Activated T-helper 1 cell treated with anti-CD3 and anti-CD28 coated beads, Interleukin-12 subunit alpha, Interleukin-12 subunit beta, Interleukin-2, Interleukin-4 antibody, amounts not matched to agents 30 ng/mL and 10 ng/mL and 1 ng/mL, durations not matched to agents 14 hours and 24 hours and 36 hours (primary cell): ENCODE data around the gene MFAP1. TPM values are rescaled to one million over a fixed set of nuclear protein-coding genes. Genes with fewer than 3 reads are reported as not detected.
"Not testable (repeated sequence)": the region's sequence is repeated elsewhere in the genome, so short reads cannot be mapped to it uniquely, and the experiment has no call there.

Experiments
- DNase-seq: peaks from one replicate; pipeline ENCODE4 v3.0.0; 2021; ENCODE audit warnings: low spot score
- H3K27ac Mint-ChIP-seq: one replicate; pipeline ENCODE4 v1.8.0; 2021; ENCODE audit warnings: mild to moderate bottlenecking, mixed read lengths
- H3K27me3 Mint-ChIP-seq: one replicate; pipeline ENCODE4 v1.8.0; 2022; ENCODE audit warnings: mild to moderate bottlenecking, moderate library complexity, mixed read lengths; ENCODE audit not compliant: insufficient read depth
- H3K36me3 Mint-ChIP-seq: one replicate; pipeline ENCODE4 v1.8.0; 2021; ENCODE audit warnings: low read depth, mixed read lengths
- H3K4me1 Mint-ChIP-seq: one replicate; pipeline ENCODE4 v1.8.0; 2021; ENCODE audit warnings: low read depth, mixed read lengths
- H3K4me3 Mint-ChIP-seq: one replicate; pipeline ENCODE4 v1.8.0; 2021; ENCODE audit warnings: mild to moderate bottlenecking, moderate library complexity, mixed read lengths
- H3K9me3 Mint-ChIP-seq: one replicate; pipeline ENCODE4 v1.8.0; 2021; ENCODE audit warnings: mixed read lengths
- intact Hi-C: fragments of 100-400 bp; cut with micrococcal nuclease; formaldehyde crosslinking; loops from one replicate; pipeline ENCODE4 v1.15.1; 2024
- total RNA-seq: library from RNA; stranded (reverse); gene quantifications from 2 replicates; pipeline ENCODE4 v1.2.3, GENCODE V29; 2022

Gene MFAP1
- total RNA-seq, 1 donor from 2014 or later: 46.6 TPM

GRCh38 chr15:43802676-43803075, 21.8 kb downstream of the MFAP1 start:
- H3K27ac Mint-ChIP-seq, H3K9me3 Mint-ChIP-seq, DNase-seq, H3K27me3 Mint-ChIP-seq, intact Hi-C loops, H3K4me3 Mint-ChIP-seq: not testable (repeated sequence)
- peaks cover 39% of the 10 kb centered on the region for H3K4me1 Mint-ChIP-seq
- H3K36me3 Mint-ChIP-seq: peaks cover 60% of the 10 kb centered on the region

- no peaks in the 10 kb centered on the region for H3K9me3 Mint-ChIP-seq
- peak within 1 kb of the TSS; percentile 99 for H3K4me3 Mint-ChIP-seq
- peaks cover 57% of the 10 kb centered on the region for H3K36me3 Mint-ChIP-seq
- H3K27ac Mint-ChIP-seq: peak within 1 kb of the TSS; percentile 94
- DNase-seq: peak; percentile 89
- peaks cover 56% of the 10 kb centered on the region for H3K4me1 Mint-ChIP-seq
- H3K27me3 Mint-ChIP-seq: no peaks in the 10 kb centered on the region
- intact Hi-C loops: loop anchor here (1.0 to 2.0 kb wide), 3 partner anchors 8 to 50 kb away; partner anchors contain the start of genes MFAP1 and SERF2
Measured at GRCh38 chr15:43800286-43801141, 24.0 kb downstream of the MFAP1 start, which contains the start of gene HYPK. HYPK (plus strand) TSS chr15:43800599; CDS start chr15:43800623, 24 bp downstream.

- peaks cover 58% of the 10 kb centered on the region for H3K36me3 Mint-ChIP-seq
- DNase-seq: no peak
- intact Hi-C loops: loop anchor here (1.0 to 2.0 kb wide), 3 partner anchors 8 to 49 kb away; partner anchors contain the start of genes MFAP1 and SERF2
Measured at GRCh38 chr15:43799945-43800285, 24.6 kb downstream of the MFAP1 start, which contains the start of gene SERINC4. SERINC4 (minus strand) TSS chr15:43800220; CDS start chr15:43799986, 234 bp downstream.

GRCh38 chr15:43799209-43799944, 25.1 kb downstream of the MFAP1 start:
- no peaks in the 10 kb centered on the region for H3K9me3 Mint-ChIP-seq
- no peaks in the 10 kb centered on the region for H3K27me3 Mint-ChIP-seq
- peaks cover 61% of the 10 kb centered on the region for H3K36me3 Mint-ChIP-seq
- intact Hi-C loops: no loop called here
- peak overlapping the region; percentile 99 for H3K4me3 Mint-ChIP-seq
- H3K4me1 Mint-ChIP-seq: peaks cover 67% of the 10 kb centered on the region
- H3K27ac Mint-ChIP-seq: peak overlapping the region; percentile 75
- no peak for DNase-seq

More at GRCh38 chr15:43799945-43800285, 24.6 kb downstream of the MFAP1 start, which contains the start of gene SERINC4:
- no peaks in the 10 kb centered on the region for H3K27me3 Mint-ChIP-seq
- no peaks in the 10 kb centered on the region for H3K9me3 Mint-ChIP-seq
- H3K4me3 Mint-ChIP-seq: peak within 1 kb of the TSS; percentile 99
- peak within 1 kb of the TSS; percentile 94 for H3K27ac Mint-ChIP-seq
- H3K4me1 Mint-ChIP-seq: peaks cover 62% of the 10 kb centered on the region

- H3K4me3 Mint-ChIP-seq: no peak overlapping the region
- H3K9me3 Mint-ChIP-seq: no peaks in the 10 kb centered on the region
- no peaks in the 10 kb centered on the region for H3K27me3 Mint-ChIP-seq
- DNase-seq: no peak
- peak overlapping the region; percentile 40 for H3K27ac Mint-ChIP-seq
- intact Hi-C loops: no loop called here
- H3K4me1 Mint-ChIP-seq: peaks cover 77% of the 10 kb centered on the region
- H3K36me3 Mint-ChIP-seq: peaks cover 73% of the 10 kb centered on the region
Measured at GRCh38 chr15:43796566-43796965, 27.9 kb downstream of the MFAP1 start.

GRCh38 chr15:43795997-43796396, 28.5 kb downstream of the MFAP1 start:
- H3K4me1 Mint-ChIP-seq: peaks cover 74% of the 10 kb centered on the region
- H3K4me3 Mint-ChIP-seq: no peak overlapping the region
- intact Hi-C loops: no loop called here

GRCh38 chr15:43795197-43795596, 29.3 kb downstream of the MFAP1 start:
- peak overlapping the region; percentile 18 for H3K27ac Mint-ChIP-seq
- peak overlapping the region; percentile 97 for H3K4me3 Mint-ChIP-seq
- no peaks in the 10 kb centered on the region for H3K27me3 Mint-ChIP-seq
- no peak for DNase-seq
- peaks cover 61% of the 10 kb centered on the region for H3K36me3 Mint-ChIP-seq
- H3K4me1 Mint-ChIP-seq: peaks cover 70% of the 10 kb centered on the region
- no peaks in the 10 kb centered on the region for H3K9me3 Mint-ChIP-seq
- intact Hi-C loops: no loop called here

More at GRCh38 chr15:43795997-43796396, 28.5 kb downstream of the MFAP1 start:
- no peak overlapping the region for H3K27ac Mint-ChIP-seq
- H3K9me3 Mint-ChIP-seq: no peaks in the 10 kb centered on the region
- H3K36me3 Mint-ChIP-seq: peaks cover 67% of the 10 kb centered on the region
- H3K27me3 Mint-ChIP-seq: no peaks in the 10 kb centered on the region
- no peak for DNase-seq

GRCh38 chr15:43794269-43795037, 30.0 kb downstream of the MFAP1 start:
- Mint-ChIP-seq H3K4me3 (peak overlapping the region; percentile 97), H3K4me1 (peaks cover 62% of the 10 kb centered on the region), H3K36me3 (peaks cover 53% of the 10 kb centered on the region), H3K27ac (peak overlapping the region; percentile 52), H3K27me3 (no peaks in the 10 kb centered on the region), H3K9me3 (no peaks in the 10 kb centered on the region)
- intact Hi-C loops: no loop called here
- DNase-seq: no peak

- Mint-ChIP-seq H3K36me3 (peaks cover 46% of the 10 kb centered on the region), H3K4me3 (peak overlapping the region; percentile 97), H3K27ac (peak overlapping the region; percentile 94), H3K27me3 (no peaks in the 10 kb centered on the region), H3K9me3 (no peaks in the 10 kb centered on the region), H3K4me1 (peaks cover 54% of the 10 kb centered on the region)
- no peak for DNase-seq
- intact Hi-C loops: no loop called here
Measured at GRCh38 chr15:43793647-43794046, 30.8 kb downstream of the MFAP1 start.

- intact Hi-C loops: loop anchor here (1.0 kb wide), 5 partner anchors 7 to 634 kb away; partner anchors contain the start of genes CTDSPL2, ELL3, HYPK and MFAP1
- H3K4me3 Mint-ChIP-seq: peak overlapping the region; percentile 97
- no peaks in the 10 kb centered on the region for H3K27me3 Mint-ChIP-seq
- peaks cover 41% of the 10 kb centered on the region for H3K36me3 Mint-ChIP-seq
- peaks cover 47% of the 10 kb centered on the region for H3K4me1 Mint-ChIP-seq
- H3K27ac Mint-ChIP-seq: peak overlapping the region; percentile 94
- peak; percentile 23 for DNase-seq
- no peaks in the 10 kb centered on the region for H3K9me3 Mint-ChIP-seq
Measured at GRCh38 chr15:43792761-43793476, 31.6 kb downstream of the MFAP1 start.

GRCh38 chr15:43791993-43792760, 32.3 kb downstream of the MFAP1 start, which contains the start of gene SERF2:
SERF2 (plus strand) TSS chr15:43792320; CDS start chr15:43792377, 57 bp downstream.
- peak within 1 kb of the TSS; percentile 94 for H3K27ac Mint-ChIP-seq
- peak; percentile 99 for DNase-seq
- H3K9me3 Mint-ChIP-seq: no peaks in the 10 kb centered on the region
- intact Hi-C loops: loop anchor here (1.0 kb wide), 5 partner anchors 8 to 635 kb away; partner anchors contain the start of genes CTDSPL2, ELL3, HYPK and MFAP1
- H3K36me3 Mint-ChIP-seq: peaks cover 41% of the 10 kb centered on the region
- H3K4me3 Mint-ChIP-seq: peak within 1 kb of the TSS; percentile 97
- no peaks in the 10 kb centered on the region for H3K27me3 Mint-ChIP-seq
- H3K4me1 Mint-ChIP-seq: peaks cover 43% of the 10 kb centered on the region
